Neural cell (in vitro differentiated cells): ENCODE measurements around the gene CCDC106. TPM values are rescaled to one million over a fixed set of nuclear protein-coding genes. Genes with fewer than 3 reads are reported as not detected.

Experiments used
- H2AFZ ChIP-seq: fragments of 200-600, 300-800 bp; sonication (generic), shearing (Covaris generic); 2 replicates; pipeline ENCODE4 v1.6.0; 2014; ENCODE audit warnings: low read depth, mild to moderate bottlenecking, antibody characterized with exemption, low read length, moderate library complexity
- H3F3A ChIP-seq: fragments of 200-600 bp; shearing (Covaris generic); 2 replicates; pipeline ENCODE4 v1.6.1; 2016; ENCODE audit warnings: mild to moderate bottlenecking, moderate library complexity, mixed read lengths, antibody characterized with exemption, low read length; ENCODE audit not compliant: insufficient read depth, poor library complexity, severe bottlenecking
- H3K27ac ChIP-seq: fragments of 200-600, 300-800 bp; sonication (generic), shearing (Covaris generic); 2 replicates; pipeline ENCODE4 v1.5.1; 2014; ENCODE audit warnings: mild to moderate bottlenecking, low read length, moderate library complexity
- H3K27me3 ChIP-seq: fragments of 300-800, 200-600 bp; sonication (generic), shearing (Covaris generic); 2 replicates; pipeline ENCODE4 v1.6.0; 2014; ENCODE audit warnings: mild to moderate bottlenecking, low read depth, low read length, moderate library complexity; ENCODE audit not compliant: insufficient read depth
- H3K36me3 ChIP-seq: fragments of 300-800, 200-600 bp; sonication (generic), shearing (Covaris generic); 2 replicates; pipeline ENCODE4 v1.5.1; 2014; ENCODE audit warnings: mild to moderate bottlenecking, antibody characterized with exemption, low read length, moderate library complexity; ENCODE audit not compliant: insufficient read depth
- H3K4me2 ChIP-seq: fragments of 300-800, 200-600 bp; sonication (generic), shearing (Covaris generic); 2 replicates; pipeline ENCODE4 v1.6.0; 2014; ENCODE audit warnings: mild to moderate bottlenecking, low read length
- H3K4me3 ChIP-seq: fragments of 300-800, 200-600 bp; sonication (generic), shearing (Covaris generic); 2 replicates; pipeline ENCODE4 v1.5.1; 2014; ENCODE audit warnings: mild to moderate bottlenecking, low read length, moderate library complexity
- H3K79me2 ChIP-seq: fragments of 200-600 bp; shearing (Covaris generic); replicated peaks from 2 replicates; pipeline ENCODE4 v1.6.0; 2014; ENCODE audit warnings: mild to moderate bottlenecking, low read length, moderate library complexity; ENCODE audit not compliant: insufficient read depth
- H3K9ac ChIP-seq: fragments of 300-800, 200-600 bp; sonication (generic), shearing (Covaris generic); 2 replicates; pipeline ENCODE4 v1.6.1; 2016; ENCODE audit warnings: mild to moderate bottlenecking, low read length, mixed read lengths
- H3K9me2 ChIP-seq: fragments of 200-600 bp; shearing (Covaris generic); 2 replicates; pipeline ENCODE4 v1.6.1; 2016; ENCODE audit warnings: mild to moderate bottlenecking, low read length, mixed read lengths; ENCODE audit not compliant: insufficient read depth
- H3K9me3 ChIP-seq: fragments of 200-600, 300-800 bp; sonication (generic), shearing (Covaris generic); 2 replicates; pipeline ENCODE4 v1.6.1; 2016; ENCODE audit warnings: mild to moderate bottlenecking, mixed run types, low read length, moderate library complexity, mixed read lengths
- H4K20me1 ChIP-seq: fragments of 200-600 bp; shearing (Covaris generic); 2 replicates; pipeline ENCODE4 v1.6.1; 2016; ENCODE audit warnings: mild to moderate bottlenecking, mixed run types; ENCODE audit not compliant: insufficient read depth
- EP300 ChIP-seq: fragments of 450-650 bp; conservative IDR thresholded peaks from 2 replicates; pipeline ENCODE4 v1.6.1; 2014; ENCODE audit warnings: antibody characterized with exemption, mild to moderate bottlenecking, moderate library complexity; ENCODE audit not compliant: poor library complexity, severe bottlenecking
- EZH2 ChIP-seq: fragments of 200-600, 300-800 bp; shearing (Covaris generic), sonication (generic); IDR thresholded peaks from 2 replicates; pipeline ENCODE4 v1.6.1; 2014; ENCODE audit warnings: antibody characterized with exemption, low read length, borderline replicate concordance, mild to moderate bottlenecking; ENCODE audit not compliant: insufficient read depth, poor library complexity, severe bottlenecking
- MXI1 ChIP-seq: fragments of 450-650 bp; conservative IDR thresholded peaks from 2 replicates; pipeline ENCODE4 v1.6.1; 2014; ENCODE audit warnings: antibody characterized with exemption, mild to moderate bottlenecking; ENCODE audit not compliant: poor library complexity, severe bottlenecking
- POLR2AphosphoS5 ChIP-seq: IDR thresholded peaks from 2 replicates; pipeline ENCODE4 v1.6.1; 2012
- RAD21 ChIP-seq: fragments of 450-650 bp; conservative IDR thresholded peaks from 2 replicates; pipeline ENCODE4 v1.6.1; 2014; ENCODE audit warnings: antibody characterized with exemption, mild to moderate bottlenecking, moderate library complexity
- SMC3 ChIP-seq: fragments of 450-650 bp; conservative IDR thresholded peaks from 2 replicates; pipeline ENCODE4 v1.6.1; 2014; ENCODE audit warnings: antibody characterized with exemption, mild to moderate bottlenecking, moderate library complexity; ENCODE audit not compliant: poor library complexity
- TAF1 ChIP-seq: IDR thresholded peaks from 2 replicates; pipeline ENCODE4 v1.6.1; 2012; ENCODE audit warnings: low read depth
- polyA plus RNA-seq: library from polyadenylated mRNA; depleted of rRNA; stranded (reverse); fragments of >200 nt; gene quantifications from 2 replicates; pipeline ENCODE4 v1.2.3, GENCODE V29; 2014
- TF ChIP-seq, protein P1 (sequence below): IDR thresholded peaks from 2 replicates; pipeline ENCODE4 v1.6.1; 2012; ENCODE audit warnings: borderline replicate concordance
- TF ChIP-seq, protein P2 (sequence below): fragments of 450-650 bp; IDR thresholded peaks from 2 replicates; pipeline ENCODE4 v1.5.1; 2014; ENCODE audit warnings: antibody characterized with exemption, mild to moderate bottlenecking, moderate library complexity; ENCODE audit not compliant: poor library complexity, severe bottlenecking

The CCDC106 gene
- polyA plus RNA-seq, 1 donor from 2014 or later: 33.8 TPM

DNA sequence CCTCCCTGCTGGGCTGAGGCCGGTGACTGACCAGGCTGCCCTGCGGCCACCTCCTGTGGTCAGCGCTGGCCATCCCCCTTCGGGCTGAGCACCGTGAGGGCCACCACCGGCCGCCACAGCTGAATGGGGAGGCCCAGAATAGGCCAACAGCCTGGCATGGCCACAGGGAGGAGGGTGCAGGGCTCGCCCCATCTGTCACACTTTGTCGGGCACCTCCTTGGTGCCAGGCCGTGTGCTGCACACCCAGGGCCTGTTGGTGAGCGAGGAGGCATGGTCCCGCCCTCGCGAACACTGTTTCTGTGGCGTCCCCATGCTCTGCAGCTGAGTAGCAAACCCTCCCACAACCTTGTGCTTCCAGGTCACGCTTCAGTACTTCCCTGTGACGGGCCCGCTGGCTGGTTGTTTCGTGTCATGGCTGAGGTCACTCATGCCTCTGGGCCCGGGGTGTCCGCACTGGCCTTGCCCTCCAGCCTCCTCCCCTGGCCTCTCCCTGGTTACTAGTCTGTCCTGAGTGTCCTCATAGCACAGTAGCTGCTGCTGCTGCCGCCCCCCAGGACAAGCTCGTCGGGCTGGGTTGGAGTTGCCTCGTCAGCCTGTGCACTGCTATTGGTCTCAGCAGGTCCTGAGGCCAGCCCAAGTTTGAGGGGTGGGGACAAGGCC lies 42.2 kb downstream of the CCDC106 start:
- Histone ChIP-seq H3K9ac (no peak overlapping the region), H3K79me2 (no peaks in the 10 kb centered on the region), H4K20me1 (no peaks in the 10 kb centered on the region), H3K36me3 (no peaks in the 10 kb centered on the region), H3K4me3 (no peak overlapping the region), H3K4me2 (no peak overlapping the region), H3K9me2 (no peaks in the 10 kb centered on the region), H2AFZ (no peak overlapping the region), H3K27me3 (no peaks in the 10 kb centered on the region), H3K9me3 (no peaks in the 10 kb centered on the region), H3F3A (no peaks in the 10 kb centered on the region), H3K27ac (no peak overlapping the region)
- TF ChIP-seq, protein P1, sequence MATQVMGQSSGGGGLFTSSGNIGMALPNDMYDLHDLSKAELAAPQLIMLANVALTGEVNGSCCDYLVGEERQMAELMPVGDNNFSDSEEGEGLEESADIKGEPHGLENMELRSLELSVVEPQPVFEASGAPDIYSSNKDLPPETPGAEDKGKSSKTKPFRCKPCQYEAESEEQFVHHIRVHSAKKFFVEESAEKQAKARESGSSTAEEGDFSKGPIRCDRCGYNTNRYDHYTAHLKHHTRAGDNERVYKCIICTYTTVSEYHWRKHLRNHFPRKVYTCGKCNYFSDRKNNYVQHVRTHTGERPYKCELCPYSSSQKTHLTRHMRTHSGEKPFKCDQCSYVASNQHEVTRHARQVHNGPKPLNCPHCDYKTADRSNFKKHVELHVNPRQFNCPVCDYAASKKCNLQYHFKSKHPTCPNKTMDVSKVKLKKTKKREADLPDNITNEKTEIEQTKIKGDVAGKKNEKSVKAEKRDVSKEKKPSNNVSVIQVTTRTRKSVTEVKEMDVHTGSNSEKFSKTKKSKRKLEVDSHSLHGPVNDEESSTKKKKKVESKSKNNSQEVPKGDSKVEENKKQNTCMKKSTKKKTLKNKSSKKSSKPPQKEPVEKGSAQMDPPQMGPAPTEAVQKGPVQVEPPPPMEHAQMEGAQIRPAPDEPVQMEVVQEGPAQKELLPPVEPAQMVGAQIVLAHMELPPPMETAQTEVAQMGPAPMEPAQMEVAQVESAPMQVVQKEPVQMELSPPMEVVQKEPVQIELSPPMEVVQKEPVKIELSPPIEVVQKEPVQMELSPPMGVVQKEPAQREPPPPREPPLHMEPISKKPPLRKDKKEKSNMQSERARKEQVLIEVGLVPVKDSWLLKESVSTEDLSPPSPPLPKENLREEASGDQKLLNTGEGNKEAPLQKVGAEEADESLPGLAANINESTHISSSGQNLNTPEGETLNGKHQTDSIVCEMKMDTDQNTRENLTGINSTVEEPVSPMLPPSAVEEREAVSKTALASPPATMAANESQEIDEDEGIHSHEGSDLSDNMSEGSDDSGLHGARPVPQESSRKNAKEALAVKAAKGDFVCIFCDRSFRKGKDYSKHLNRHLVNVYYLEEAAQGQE: no peak
- TF ChIP-seq RAD21 (no peak), EP300 (no peak), MXI1 (no peak), SMC3 (no peak), EZH2 (no peak), TAF1 (no peak), POLR2AphosphoS5 (no peak)
- TF ChIP-seq, protein P2, sequence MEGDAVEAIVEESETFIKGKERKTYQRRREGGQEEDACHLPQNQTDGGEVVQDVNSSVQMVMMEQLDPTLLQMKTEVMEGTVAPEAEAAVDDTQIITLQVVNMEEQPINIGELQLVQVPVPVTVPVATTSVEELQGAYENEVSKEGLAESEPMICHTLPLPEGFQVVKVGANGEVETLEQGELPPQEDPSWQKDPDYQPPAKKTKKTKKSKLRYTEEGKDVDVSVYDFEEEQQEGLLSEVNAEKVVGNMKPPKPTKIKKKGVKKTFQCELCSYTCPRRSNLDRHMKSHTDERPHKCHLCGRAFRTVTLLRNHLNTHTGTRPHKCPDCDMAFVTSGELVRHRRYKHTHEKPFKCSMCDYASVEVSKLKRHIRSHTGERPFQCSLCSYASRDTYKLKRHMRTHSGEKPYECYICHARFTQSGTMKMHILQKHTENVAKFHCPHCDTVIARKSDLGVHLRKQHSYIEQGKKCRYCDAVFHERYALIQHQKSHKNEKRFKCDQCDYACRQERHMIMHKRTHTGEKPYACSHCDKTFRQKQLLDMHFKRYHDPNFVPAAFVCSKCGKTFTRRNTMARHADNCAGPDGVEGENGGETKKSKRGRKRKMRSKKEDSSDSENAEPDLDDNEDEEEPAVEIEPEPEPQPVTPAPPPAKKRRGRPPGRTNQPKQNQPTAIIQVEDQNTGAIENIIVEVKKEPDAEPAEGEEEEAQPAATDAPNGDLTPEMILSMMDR: no peak

DNA sequence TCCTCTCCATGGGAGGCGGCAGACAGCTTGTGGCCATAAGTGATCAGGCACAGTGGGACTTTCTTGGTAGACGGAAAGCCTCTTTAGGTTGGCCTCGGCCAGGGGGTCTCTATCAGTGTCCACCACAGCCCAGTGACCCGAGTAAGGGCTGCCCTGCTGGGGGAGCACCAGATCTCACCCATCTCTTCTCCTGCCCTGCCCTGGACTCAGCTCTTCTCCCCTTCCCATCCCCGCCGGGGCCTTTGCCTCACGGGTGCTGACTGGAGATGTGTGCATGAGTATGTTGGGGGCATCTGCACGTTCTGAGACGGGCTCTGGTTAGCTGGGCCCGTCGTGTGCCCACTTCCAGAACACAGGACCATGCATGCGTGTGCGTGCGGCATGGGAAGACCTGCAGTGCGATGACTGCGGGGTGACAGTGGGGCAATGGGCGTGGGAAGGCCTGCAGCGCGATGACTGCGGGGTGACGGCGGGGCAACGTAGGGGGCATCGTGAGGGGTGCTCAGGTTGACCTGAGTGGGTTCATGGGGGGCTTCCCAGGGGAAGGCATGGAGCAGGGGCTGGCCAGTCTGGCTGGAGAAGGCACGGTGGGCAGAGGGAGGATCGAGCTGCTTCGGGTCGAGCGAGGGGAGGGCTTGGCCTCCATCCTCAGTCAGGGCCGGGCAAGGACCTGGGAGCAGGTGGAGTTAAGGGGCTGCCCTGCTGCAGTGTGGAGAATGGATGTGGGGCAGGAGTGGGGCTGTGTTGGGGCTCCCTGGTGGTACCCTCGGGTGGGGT lies 42.9 kb downstream of the CCDC106 start:
- no peak overlapping the region for H3K4me3 ChIP-seq
- no peaks in the 10 kb centered on the region for H3K9me2 ChIP-seq
- H2AFZ ChIP-seq: no peak overlapping the region
- H3K79me2 ChIP-seq: no peaks in the 10 kb centered on the region
- TF ChIP-seq MXI1 (no peak), EP300 (no peak), SMC3 (no peak), POLR2AphosphoS5 (no peak), TAF1 (no peak), EZH2 (no peak), RAD21 (no peak)
- TF ChIP-seq, protein P1: no peak
- TF ChIP-seq, protein P2: no peak
- H3K27ac ChIP-seq: no peak overlapping the region
- no peaks in the 10 kb centered on the region for H3K9me3 ChIP-seq
- H3K4me2 ChIP-seq: no peak overlapping the region
- H3K36me3 ChIP-seq: no peaks in the 10 kb centered on the region
- H4K20me1 ChIP-seq: no peaks in the 10 kb centered on the region
- no peak overlapping the region for H3K9ac ChIP-seq
- no peaks in the 10 kb centered on the region for H3K27me3 ChIP-seq
- no peaks in the 10 kb centered on the region for H3F3A ChIP-seq
